AG04449 (cell line): Measurements from ENCODE around the gene KSR1.

Experiments
- CTCF ChIA-PET: fragments of 350-600 bp; formaldehyde crosslinking; extraction: SDS; loops from one replicate; lab custom pipeline; 2021; ENCODE audit warnings: antibody characterized with exemption; lab: Yijun Ruan, JAX
- POLR2A ChIA-PET: fragments of 400-600, 350-600 bp; formaldehyde crosslinking; extraction: SDS; loops from one replicate; lab custom pipeline; 2020; ENCODE audit warnings: antibody characterized with exemption, inconsistent platforms; lab: Yijun Ruan, JAX
- DNase-seq: peaks from one replicate; pipeline ENCODE4 v3.0.0-alpha.2; 2010; ENCODE audit warnings: low read depth, low spot score
- H3K4me3 ChIP-seq: 2 replicates; pipeline ENCODE4 v1.5.1; 2011; ENCODE audit warnings: low read depth, mild to moderate bottlenecking, control low read depth, low read length
- TF ChIP-seq, protein P1 (sequence below): IDR thresholded peaks from one replicate; pipeline ENCODE4 v1.5.1; 2011; ENCODE audit warnings: mild to moderate bottlenecking, moderate library complexity, low read length, control low read depth, inconsistent platforms; ENCODE audit not compliant: insufficient read depth; ENCODE audit errors: missing control alignments

KSR1 gene

DNA sequence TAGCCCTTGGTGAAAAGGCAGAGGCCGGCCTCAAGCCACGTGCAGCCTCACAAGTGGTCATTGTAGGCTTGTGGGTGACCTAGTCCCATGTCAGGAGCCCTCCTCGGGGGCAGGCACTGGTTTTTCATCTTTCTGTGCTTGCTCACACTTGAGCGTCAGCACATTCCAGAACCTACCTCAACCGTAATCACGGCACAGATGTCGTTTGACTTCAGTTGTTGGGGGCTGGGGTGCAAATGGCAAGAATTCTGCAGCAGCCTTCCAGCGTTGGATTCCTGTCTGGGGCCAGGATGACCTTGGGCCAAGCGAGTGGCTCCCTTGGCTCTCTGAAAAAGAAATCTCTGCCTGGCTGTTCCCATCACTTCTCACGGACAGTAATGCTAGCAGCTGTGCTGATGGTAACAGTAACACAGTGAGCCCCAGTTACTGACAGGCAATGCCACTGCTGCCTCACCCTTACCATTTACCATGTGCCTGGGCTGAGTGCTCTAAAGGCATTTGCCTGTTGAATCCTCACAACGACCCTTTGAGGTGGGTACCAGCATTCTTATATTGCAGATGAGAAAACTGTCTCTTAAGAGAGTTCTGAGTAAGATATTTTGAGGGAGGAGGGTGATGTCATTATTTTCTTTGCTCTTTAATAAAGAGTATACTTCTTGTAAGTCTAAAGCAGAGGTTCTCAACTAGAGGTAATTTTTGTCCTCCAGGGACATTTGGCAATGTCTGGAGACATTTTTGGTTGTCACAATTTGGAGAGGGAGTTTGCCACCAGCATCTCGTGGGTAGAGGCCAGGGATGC lies 46.5 kb downstream of the KSR1 start:
- no peak overlapping the region for H3K4me3 ChIP-seq
- CTCF ChIA-PET = no interaction called here
- POLR2A ChIA-PET = no interaction called here
- TF ChIP-seq, protein P1, sequence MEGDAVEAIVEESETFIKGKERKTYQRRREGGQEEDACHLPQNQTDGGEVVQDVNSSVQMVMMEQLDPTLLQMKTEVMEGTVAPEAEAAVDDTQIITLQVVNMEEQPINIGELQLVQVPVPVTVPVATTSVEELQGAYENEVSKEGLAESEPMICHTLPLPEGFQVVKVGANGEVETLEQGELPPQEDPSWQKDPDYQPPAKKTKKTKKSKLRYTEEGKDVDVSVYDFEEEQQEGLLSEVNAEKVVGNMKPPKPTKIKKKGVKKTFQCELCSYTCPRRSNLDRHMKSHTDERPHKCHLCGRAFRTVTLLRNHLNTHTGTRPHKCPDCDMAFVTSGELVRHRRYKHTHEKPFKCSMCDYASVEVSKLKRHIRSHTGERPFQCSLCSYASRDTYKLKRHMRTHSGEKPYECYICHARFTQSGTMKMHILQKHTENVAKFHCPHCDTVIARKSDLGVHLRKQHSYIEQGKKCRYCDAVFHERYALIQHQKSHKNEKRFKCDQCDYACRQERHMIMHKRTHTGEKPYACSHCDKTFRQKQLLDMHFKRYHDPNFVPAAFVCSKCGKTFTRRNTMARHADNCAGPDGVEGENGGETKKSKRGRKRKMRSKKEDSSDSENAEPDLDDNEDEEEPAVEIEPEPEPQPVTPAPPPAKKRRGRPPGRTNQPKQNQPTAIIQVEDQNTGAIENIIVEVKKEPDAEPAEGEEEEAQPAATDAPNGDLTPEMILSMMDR = no peak
- peak; percentile 36 for DNase-seq

GRCh38 chr17:27503611-27504010 lies 47.4 kb downstream of the KSR1 start:
- no peak overlapping the region for H3K4me3 ChIP-seq
- ChIA-PET CTCF (no interaction called here), POLR2A (no interaction called here)
- DNase-seq = no peak
- TF ChIP-seq, protein P1 = no peak

GRCh38 chr17:27504188-27504995 lies 48.1 kb downstream of the KSR1 start:
- no peak for DNase-seq
- ChIA-PET POLR2A (no interaction called here), CTCF (interaction anchor here (1.2 kb wide), 1 partner anchor 15 kb away, joined by 3 read pairs; no protein-coding TSS in a partner anchor)
- H3K4me3 ChIP-seq = no peak overlapping the region
- TF ChIP-seq, protein P1 = no peak

DNA sequence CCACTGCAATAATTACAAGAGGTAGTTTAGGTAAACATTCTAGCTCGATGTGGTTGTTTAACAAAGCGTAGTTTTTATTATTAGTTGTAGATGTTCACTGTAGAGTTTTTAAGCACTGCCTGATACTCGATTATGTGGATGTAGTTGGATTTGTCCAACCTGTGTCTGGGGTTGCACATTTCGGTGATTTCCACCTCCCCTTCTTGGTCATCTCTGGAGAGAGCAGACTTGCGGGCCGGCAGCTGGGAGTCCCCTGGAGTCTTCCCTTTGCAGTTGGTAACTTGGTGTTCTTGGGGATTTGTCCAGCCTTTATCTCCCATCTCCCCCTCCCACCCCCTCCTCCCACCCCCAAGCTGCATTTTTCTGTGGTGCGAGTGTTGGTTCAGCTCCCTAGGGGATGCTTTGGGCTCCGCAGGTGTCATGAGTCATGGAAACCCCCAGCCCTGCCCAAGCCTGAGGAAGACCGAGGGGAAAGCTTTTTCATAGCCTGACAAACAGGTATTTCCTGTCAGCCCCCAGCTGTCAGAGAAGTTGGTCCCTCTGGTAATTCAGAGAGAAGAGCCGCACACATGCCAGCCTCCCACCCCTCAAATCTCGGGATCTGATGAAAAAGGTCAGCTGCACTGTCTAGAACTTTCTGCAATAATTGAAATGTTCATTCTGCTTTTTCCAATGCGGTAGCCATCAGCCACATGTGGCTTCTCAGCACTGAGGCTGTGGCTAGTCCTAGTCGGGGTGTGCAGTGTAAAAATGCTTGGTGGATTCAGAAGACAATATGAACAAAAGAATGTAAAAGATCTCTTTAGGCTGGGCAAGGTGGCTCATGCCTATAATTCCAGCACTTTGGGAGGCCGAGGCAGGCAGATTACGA lies 50.3 kb downstream of the KSR1 start:
- H3K4me3 ChIP-seq = no peak overlapping the region
- TF ChIP-seq, protein P1 = no peak
- POLR2A ChIA-PET = no interaction called here
- CTCF ChIA-PET = no interaction called here
- DNase-seq = no peak

GRCh38 chr17:27511168-27511883 lies 55.1 kb downstream of the KSR1 start:
- TF ChIP-seq, protein P1 = no peak
- no peak overlapping the region for H3K4me3 ChIP-seq
- CTCF ChIA-PET = interaction anchor here (1.0 to 1.5 kb wide), 4 partner anchors 11 to 88 kb away, joined by 3 to 7 read pairs (median 4); no protein-coding TSS in a partner anchor
- POLR2A ChIA-PET = no interaction called here
- no peak for DNase-seq
